Esophagus squamous epithelium (tissue), 5 donors: ENCODE data around the gene RBFOX1. TPM values are rescaled to one million over a fixed set of nuclear protein-coding genes. Genes with fewer than 3 reads are reported as not detected.

ENCODE experiments used
- DNase-seq: peaks from one replicate; lab custom pipeline; 2025; lab: John Stamatoyannopoulos, UW
- H3K27ac ChIP-seq, 4 donors: fragments of 200-600 bp; sonication (generic); one replicate each; pipeline ENCODE4 v1.5.1; 2016 to 2019; ENCODE audit warnings: mild to moderate bottlenecking in 1 of 4
- H3K27me3 ChIP-seq, 4 donors: fragments of 200-600 bp; sonication (generic); 1 replicate in 3 of 4; 2 replicates in 1 of 4; pipeline versions ENCODE4 v1.5.1 to v1.6.0; 2017 to 2021; ENCODE audit warnings: antibody characterized with exemption in 1 of 4
- H3K36me3 ChIP-seq, 3 donors: fragments of 200-600 bp; sonication (generic); one replicate each; pipeline ENCODE4 v1.5.1; 2016 to 2019
- H3K4me1 ChIP-seq, 3 donors: fragments of 200-600 bp; sonication (generic); one replicate each; pipeline ENCODE4 v1.5.1; 2017 to 2019
- H3K4me3 ChIP-seq, 4 donors: fragments of 200-600 bp; sonication (generic); 1 replicate in 3 of 4; 2 replicates in 1 of 4; pipeline ENCODE4 v1.5.1; 2016 to 2019; ENCODE audit warnings: mild to moderate bottlenecking in 2 of 4, moderate library complexity in 1 of 4
- H3K9me3 ChIP-seq, 3 donors: fragments of 200-600 bp; sonication (generic); one replicate each; pipeline ENCODE4 v1.5.1; 2016 to 2019
- CTCF ChIP-seq, 6 experiments: fragments of 450-650 bp in 4 of 6; fragments of 200-600 bp in 2 of 6; sonication (generic) in 2 of 6; IDR thresholded peaks; one replicate each; pipeline ENCODE4 v1.5.1; 2016 to 2019; ENCODE audit warnings: antibody characterized with exemption in 6 of 6, mild to moderate bottlenecking in 4 of 6, moderate library complexity in 4 of 6
- POLR2A ChIP-seq, 4 donors: fragments of 450-650 bp; IDR thresholded peaks; one replicate each; pipeline ENCODE4 v1.6.1; 2017; ENCODE audit warnings: antibody characterized with exemption in 4 of 4, mild to moderate bottlenecking in 4 of 4, moderate library complexity in 3 of 4
- WGBS, 2 donors: methylation state at CpG; one replicate each; pipeline ENCODE4 v1.1.5; 2018; 5-methylcytosine and 5-hydroxymethylcytosine counted together
- intact Hi-C: fragments of 100-400 bp; cut with DNase I; formaldehyde crosslinking; loops from one replicate; pipeline ENCODE4 v1.15.0; 2022
- total RNA-seq, 4 donors: library from RNA; depleted of rRNA; stranded (reverse); fragments of >200 nt; gene quantifications; one replicate each; pipeline ENCODE4 v1.1.0, GENCODE V29; 2016
- donor health status: DM: yes; HTN: yes; CAD: no.

Gene RBFOX1
- total RNA-seq, 4 donors from 2014 or later, result not detected

GRCh38 chr16:7343243-7343642, 10.6 kb downstream of the RBFOX1 start:
- no peak for TF ChIP-seq CTCF (IDR thresholded peaks at IDR 0.05)
- TF ChIP-seq POLR2A (IDR thresholded peaks at IDR 0.05), result no peak
- H3K36me3 ChIP-seq, result no peaks in the 10 kb centered on the region
- H3K27ac ChIP-seq, result no peak overlapping the region
- 58 to 62% methylated on average over 5 of the region's 6 CpGs for WGBS, 2 donors
- peaks cover 0 to 6% (median 0%) of the 10 kb centered on the region in 4 donors for H3K27me3 ChIP-seq
- H3K9me3 ChIP-seq, result no peaks in the 10 kb centered on the region
- H3K4me1 ChIP-seq, result no peaks in the 10 kb centered on the region
- H3K4me3 ChIP-seq, result no peak overlapping the region
- no peak for DNase-seq
- intact Hi-C loops, result no loop called here

DNA sequence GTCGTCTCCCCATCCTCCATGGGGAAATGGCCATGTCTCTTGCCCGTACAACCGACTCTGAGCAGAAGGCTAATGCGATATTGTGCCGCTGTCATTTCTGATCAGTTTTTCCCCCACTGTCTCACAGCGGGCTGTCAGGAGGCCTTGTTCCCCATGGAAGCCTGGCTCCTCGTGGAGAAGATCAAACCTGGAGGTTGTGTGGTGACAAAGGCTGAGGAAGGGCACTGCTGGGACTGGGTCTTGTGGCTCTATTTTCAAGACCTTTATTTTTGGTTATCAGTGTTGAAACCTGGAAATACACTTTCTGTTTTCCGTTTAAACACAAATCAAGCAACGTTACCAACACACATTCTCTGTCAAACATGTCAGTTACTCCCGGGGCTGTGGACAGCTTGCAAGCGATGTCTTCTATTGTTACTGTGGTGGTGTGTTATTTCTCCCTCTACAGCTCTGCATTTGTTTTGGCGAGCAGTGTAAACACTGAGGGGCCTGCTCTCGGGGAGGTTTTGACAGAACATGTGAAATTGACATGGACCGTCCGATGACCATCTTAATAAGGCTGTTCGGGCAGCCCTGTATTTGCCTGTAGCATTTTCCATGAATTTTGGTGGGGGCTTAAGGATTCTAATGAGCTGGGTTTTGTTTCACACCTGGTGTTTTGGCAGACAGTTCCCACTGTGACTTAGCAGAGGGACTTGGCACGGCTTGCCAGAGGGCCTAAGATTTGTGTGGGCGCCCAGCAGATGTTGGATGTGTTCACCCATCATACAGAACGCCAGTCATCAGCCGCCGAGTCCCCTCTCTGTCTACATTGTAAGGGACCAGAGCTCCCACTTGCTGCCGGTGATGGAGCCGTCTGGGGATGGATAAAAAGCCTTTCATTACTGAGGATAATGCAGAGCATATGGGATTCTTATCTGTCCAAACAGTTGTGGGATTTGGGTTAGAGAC, 12.5 kb downstream of the RBFOX1 start:
- intact Hi-C loops, result no loop called here
- H3K27me3 ChIP-seq, result peaks cover 0 to 6% (median 0%) of the 10 kb centered on the region in 4 donors
- 44 to 55% methylated on average over 16 to 23 of the region's 23 CpGs for WGBS, 2 donors
- TF ChIP-seq POLR2A (IDR thresholded peaks at IDR 0.05) (no peak), CTCF (IDR thresholded peaks at IDR 0.05) (no peak)
- no peaks in the 10 kb centered on the region for H3K36me3 ChIP-seq
- DNase-seq, result no peak
- H3K27ac ChIP-seq, result no peak overlapping the region
- H3K4me3 ChIP-seq, result no peak overlapping the region
- H3K4me1 ChIP-seq, result no peaks in the 10 kb centered on the region
- H3K9me3 ChIP-seq, result no peaks in the 10 kb centered on the region

- H3K27ac ChIP-seq, result no peak overlapping the region
- H3K36me3 ChIP-seq, result no peaks in the 10 kb centered on the region
- intact Hi-C loops, result no loop called here
- no peak overlapping the region for H3K4me3 ChIP-seq
- no peaks in the 10 kb centered on the region for H3K9me3 ChIP-seq
- no peaks in the 10 kb centered on the region for H3K27me3 ChIP-seq
- H3K4me1 ChIP-seq, result no peaks in the 10 kb centered on the region
- TF ChIP-seq CTCF (IDR thresholded peaks at IDR 0.05) (no peak), POLR2A (IDR thresholded peaks at IDR 0.05) (no peak)
- DNase-seq, result no peak
- whole genome bisulfite sequencing, 2 donors, result 72 to 77% methylated on average over 2 of the region's 2 CpGs
Observed at GRCh38 chr16:7350806-7351205, 18.2 kb downstream of the RBFOX1 start.

- intact Hi-C loops, result no loop called here
- no peaks in the 10 kb centered on the region for H3K36me3 ChIP-seq
- no peaks in the 10 kb centered on the region for H3K9me3 ChIP-seq
- TF ChIP-seq POLR2A (IDR thresholded peaks at IDR 0.05) (no peak), CTCF (IDR thresholded peaks at IDR 0.05) (no peak)
- no peak for DNase-seq
- no peaks in the 10 kb centered on the region for H3K27me3 ChIP-seq
- 54 to 75% methylated on average over 7 to 9 of the region's 11 CpGs for WGBS, 2 donors
- no peak overlapping the region for H3K27ac ChIP-seq
- H3K4me1 ChIP-seq, result no peaks in the 10 kb centered on the region
- H3K4me3 ChIP-seq, result no peak overlapping the region
Observed at GRCh38 chr16:7351610-7352510, 19.2 kb downstream of the RBFOX1 start.
